GM21447 (cell line): ENCODE results near the gene UGT1A8.
"Not testable (repeated sequence)": the region's sequence is repeated elsewhere in the genome, so short reads cannot be mapped to it uniquely, and the experiment has no call there.

ENCODE experiments used
- ATAC-seq: cut with Tn5 transposase; IDR thresholded peaks from one replicate; pipeline ENCODE4 v1.9.1; 2021; ENCODE audit not compliant: unreplicated experiment

The UGT1A8 gene

DNA sequence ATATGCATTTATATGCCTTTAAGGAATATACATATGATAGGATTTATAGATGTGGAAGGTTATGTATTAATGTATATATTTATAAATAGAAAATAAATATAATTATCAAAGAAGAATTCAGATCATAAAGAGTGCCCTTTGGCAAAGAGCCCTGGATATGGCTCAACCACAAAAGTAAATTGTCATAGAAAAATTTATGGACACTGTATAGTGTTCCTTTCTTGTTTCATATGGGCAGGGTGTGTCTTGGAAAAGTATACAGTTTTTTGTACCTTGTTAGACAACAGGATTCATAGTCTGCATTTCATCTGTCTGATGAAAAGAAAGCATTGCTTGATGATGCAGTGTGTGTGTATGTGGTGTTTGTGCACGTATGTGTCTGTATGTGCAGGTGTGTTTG is 67.2 kb downstream of the UGT1A8 start:
- no peak for ATAC-seq

GRCh38 chr2:233686928-233687327 is 69.5 kb downstream of the UGT1A8 start:
- no peak for ATAC-seq

GRCh38 chr2:233688341-233688740 is 70.9 kb downstream of the UGT1A8 start:
- no peak for ATAC-seq

DNA sequence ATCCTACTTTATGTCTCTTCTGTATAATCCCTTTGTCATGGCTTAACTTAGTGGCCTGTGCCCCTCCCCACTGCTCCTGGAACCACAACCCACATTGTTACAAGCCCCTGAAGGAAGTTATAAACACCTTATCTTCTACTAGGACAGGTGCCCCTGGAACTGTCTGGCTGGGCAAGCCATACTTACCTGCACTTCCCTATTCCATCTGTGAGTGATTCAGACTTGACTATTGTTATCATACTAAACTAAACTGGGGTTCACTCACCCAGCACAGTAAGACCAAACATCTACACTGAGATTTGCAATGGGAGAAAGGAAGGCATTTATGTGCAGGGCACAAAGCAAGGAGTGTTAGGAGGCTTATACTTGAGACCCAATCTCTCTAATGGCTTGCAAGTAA is 71.6 kb downstream of the UGT1A8 start:
- ATAC-seq, result no peak

GRCh38 chr2:233689501-233689900 is 72.1 kb downstream of the UGT1A8 start:
- ATAC-seq, result no peak

GRCh38 chr2:233690444-233690843 is 73.0 kb downstream of the UGT1A8 start:
- ATAC-seq, result no peak

DNA sequence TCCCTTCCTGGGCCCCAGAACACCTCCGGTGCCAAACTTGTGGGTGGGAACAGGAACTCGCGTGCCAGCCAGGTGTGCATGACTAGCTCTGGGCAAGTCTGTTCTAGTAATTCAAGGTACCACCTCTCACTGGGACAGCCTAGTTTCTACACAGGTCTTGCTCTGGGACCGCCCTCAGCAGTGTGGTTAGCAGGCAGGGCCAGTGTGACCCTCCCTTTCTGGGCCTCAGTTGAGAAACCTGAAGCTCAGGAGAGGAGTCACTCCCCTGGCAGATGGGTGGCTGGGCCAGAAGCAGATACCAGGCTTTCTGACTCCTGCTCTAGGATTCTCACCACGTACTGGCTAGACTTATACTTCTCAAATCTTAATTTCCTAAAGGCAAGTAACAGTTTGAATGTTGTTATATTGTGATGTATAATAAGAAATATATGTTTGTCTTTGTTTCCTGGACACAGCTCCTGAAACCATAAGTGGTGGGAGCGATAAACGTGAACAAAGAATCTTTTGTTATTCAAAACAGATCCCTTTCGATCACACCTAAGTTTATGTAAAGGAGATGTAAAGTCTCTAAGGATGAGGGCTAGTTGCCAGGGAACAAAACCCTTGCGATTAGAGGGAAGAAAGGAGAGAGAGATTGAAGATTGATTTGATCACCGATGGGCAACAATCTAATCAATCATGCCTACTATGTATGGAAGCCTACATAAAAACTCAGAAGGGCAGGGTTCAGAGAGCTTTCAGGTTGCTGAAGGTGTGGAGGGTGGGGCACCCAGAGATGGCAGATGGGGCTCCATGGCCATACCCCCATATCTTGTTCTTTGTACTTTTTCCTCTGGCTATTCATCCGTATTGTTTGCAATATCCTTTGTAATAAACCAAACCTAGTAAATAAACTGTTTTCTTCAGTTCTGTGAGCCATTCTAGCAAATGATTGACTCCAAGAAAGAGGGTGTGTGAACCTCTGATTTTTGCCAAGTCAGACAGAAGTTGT is 74.3 kb downstream of the UGT1A8 start:
- ATAC-seq, result no peak

DNA sequence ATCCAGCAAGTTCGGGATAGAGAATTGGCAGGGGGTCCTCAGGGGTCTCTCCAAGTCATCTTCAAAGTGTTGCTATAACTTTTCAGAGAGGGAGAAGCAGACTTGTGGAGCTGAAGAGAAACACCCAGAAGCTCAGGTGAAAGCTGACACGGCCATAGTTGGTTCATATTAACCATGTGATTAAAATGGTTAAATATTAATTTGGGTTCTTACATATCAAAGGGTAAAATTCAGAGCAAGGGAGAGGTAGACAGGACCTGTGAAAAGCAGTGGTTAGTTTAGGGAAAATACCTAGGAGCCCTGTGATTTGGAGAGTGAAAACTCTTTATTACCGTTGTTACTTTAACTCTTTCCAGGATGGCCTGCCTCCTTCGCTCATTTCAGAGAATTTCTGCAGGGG is 75.2 kb downstream of the UGT1A8 start, which contains the start of gene UGT1A6:
Gene UGT1A6, plus strand, starts transcription at position 243 of the 400 bp plus-strand sequence. Its CDS starts 115 bp downstream, at position 358.
- ATAC-seq, result no peak

GRCh38 chr2:233693963-233694362 is 76.5 kb downstream of the UGT1A8 start:
- ATAC-seq, result no peak

- ATAC-seq, result no peak
Observed at GRCh38 chr2:233698740-233699139, 81.3 kb downstream of the UGT1A8 start.

GRCh38 chr2:233699424-233700027 is 82.1 kb downstream of the UGT1A8 start:
- ATAC-seq, result no peak

DNA sequence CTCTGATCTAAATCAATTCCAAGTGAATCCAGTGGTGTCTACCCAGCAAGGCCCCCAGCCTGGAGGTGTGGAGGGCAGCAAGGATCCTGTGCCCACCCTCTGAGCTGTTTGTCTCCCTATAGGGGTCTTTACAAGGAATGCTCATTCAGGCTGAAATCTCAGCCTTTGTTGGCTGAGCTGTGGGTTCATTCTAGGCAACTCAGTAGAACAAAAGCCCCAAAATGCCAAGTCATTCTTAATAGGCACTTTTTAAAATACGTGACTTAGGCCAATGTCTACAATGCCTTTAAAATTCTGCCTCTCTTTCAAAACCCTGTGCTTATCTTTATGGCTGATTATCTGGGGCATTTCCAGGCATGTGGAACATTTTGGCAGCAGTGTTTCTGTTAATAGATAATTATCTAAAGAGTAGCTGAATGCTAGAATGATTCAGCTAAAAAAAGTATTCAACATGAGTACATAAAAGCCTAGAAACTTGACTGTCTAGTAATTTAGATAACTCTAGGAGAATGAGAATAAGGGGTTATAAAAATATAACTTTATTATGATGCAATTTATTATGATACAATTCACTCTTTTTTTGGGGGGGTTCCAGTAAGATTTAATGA is 82.7 kb downstream of the UGT1A8 start:
- no peak for ATAC-seq

- not testable (repeated sequence) for ATAC-seq
Observed at GRCh38 chr2:233700842-233701241, 83.4 kb downstream of the UGT1A8 start.

- ATAC-seq, result no peak
Observed at GRCh38 chr2:233702238-233702637, 84.8 kb downstream of the UGT1A8 start.

DNA sequence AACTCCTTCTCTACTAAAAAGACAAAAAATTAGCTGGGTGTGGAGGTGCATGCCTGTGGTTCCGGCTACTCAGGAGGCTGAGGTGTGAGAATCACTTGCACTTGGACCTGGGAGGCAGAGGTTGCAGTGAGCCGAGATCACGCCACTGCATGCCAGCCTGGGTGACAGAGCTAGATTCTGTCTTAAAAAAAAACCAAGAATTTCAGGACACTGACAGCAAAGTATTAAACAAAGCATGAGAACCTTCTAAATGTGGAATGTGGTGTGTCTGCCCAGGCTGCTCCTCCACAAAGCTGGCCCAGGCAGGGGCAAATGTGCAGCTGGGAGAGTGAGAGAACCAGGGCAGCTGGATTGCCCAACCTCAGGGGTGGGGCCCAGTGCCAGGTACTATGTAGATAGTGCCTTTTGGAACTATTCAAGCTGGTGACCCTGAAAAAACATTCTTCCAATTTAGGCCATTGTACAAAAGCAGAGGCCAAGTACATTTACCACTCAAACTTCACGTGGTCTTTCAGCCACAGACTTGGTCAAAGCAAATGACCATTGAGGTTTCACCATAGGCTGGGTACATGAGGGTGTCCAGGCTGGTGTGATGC is 88.6 kb downstream of the UGT1A8 start:
- no peak for ATAC-seq

- no peak for ATAC-seq
Observed at GRCh38 chr2:233706720-233707119, 89.3 kb downstream of the UGT1A8 start.

- no peak for ATAC-seq
Observed at GRCh38 chr2:233707940-233708644, 90.7 kb downstream of the UGT1A8 start.

DNA sequence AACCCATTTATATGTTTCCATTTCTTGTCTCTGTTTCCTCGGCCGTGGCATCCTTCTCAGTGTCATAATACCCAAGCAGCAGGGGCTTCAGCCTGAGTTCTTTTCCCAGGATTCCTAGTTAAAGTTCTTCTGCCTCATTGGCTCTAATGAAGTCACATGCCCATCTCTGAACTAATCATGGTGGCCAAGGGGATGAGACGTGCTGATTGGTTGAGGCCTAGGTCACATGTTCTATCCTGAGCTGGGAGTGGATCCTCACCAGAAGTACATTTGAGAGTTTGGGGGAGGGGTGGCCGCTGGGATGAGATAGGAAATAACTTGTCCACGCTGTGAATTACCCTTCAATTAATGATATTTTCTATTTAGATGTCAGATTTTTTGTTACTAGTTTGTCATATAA is 91.5 kb downstream of the UGT1A8 start:
- ATAC-seq, result no peak

- ATAC-seq, result no peak
Observed at GRCh38 chr2:233711312-233712008, 94.0 kb downstream of the UGT1A8 start.

GRCh38 chr2:233712611-233713261 is 95.3 kb downstream of the UGT1A8 start, which contains the start of gene UGT1A5:
UGT1A5 (plus strand) TSS chr2:233712907; CDS start chr2:233712992, 85 bp downstream.
- no peak for ATAC-seq
